ENCODE measurements around the gene BRSK2.

DNA sequence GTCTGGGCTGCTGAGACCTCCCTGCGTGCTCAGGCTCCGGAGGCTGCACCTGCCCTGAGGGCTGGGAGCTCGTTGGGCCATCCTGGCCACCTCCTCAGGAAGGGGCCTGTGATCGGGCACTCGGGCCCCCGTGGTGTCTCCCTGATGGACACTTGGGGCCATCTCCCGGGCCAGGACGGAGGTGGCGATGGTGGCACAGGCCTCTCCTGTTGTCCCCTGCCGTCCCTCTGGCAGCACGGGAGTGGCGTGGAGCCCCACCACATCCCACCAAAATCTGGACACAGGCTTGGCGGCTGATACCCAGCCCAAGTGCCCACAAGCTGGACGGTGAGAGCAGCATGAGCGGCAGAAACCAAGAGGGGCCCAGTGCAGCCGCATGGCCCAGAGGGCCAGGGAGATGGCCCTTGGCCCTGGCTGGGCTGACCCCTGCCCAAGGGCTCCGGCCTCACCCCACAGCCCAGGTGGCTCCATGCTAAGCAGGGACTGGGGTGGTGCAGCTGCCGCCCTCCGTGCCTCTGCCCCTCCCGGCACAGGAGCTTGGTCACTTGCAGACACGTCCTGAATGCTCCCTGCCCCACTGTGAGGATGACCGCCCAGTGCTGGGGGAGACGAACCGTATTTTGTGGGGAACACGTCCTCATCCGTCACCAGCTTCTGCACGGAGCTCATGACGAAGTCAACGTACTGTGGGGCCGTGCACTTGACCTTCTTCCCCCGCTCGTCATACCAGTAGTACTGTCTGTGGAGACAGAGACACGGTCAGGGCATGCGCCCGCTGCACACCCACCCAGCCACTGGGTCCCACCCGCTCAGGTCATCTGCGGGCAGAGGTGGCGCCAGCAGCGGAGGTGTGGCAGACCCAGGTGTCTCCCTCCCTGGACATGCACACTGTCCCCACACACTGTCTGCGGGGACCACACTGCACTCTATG, 81.2 kb downstream of the BRSK2 start:
- TF ChIP-seq, protein P1, sequence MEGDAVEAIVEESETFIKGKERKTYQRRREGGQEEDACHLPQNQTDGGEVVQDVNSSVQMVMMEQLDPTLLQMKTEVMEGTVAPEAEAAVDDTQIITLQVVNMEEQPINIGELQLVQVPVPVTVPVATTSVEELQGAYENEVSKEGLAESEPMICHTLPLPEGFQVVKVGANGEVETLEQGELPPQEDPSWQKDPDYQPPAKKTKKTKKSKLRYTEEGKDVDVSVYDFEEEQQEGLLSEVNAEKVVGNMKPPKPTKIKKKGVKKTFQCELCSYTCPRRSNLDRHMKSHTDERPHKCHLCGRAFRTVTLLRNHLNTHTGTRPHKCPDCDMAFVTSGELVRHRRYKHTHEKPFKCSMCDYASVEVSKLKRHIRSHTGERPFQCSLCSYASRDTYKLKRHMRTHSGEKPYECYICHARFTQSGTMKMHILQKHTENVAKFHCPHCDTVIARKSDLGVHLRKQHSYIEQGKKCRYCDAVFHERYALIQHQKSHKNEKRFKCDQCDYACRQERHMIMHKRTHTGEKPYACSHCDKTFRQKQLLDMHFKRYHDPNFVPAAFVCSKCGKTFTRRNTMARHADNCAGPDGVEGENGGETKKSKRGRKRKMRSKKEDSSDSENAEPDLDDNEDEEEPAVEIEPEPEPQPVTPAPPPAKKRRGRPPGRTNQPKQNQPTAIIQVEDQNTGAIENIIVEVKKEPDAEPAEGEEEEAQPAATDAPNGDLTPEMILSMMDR (IDR thresholded peaks at IDR 0.05; ENCODE audit: low read length), result no peak
- TF ChIP-seq EZH2phosphoT487 (IDR thresholded peaks at IDR 0.05; ENCODE audit: low read length), result no peak
- no peak for TF ChIP-seq EZH2 (optimal IDR thresholded peaks at IDR 0.05; ENCODE audit: low read depth, low read length)
